Neural cell (in vitro differentiated cells): ENCODE data around the gene SLC9A3. TPM values are rescaled to one million over a fixed set of nuclear protein-coding genes. Genes with fewer than 3 reads are reported as not detected.

Experiments used
- H2AFZ ChIP-seq: fragments of 200-600, 300-800 bp; sonication (generic), shearing (Covaris generic); 2 replicates; pipeline ENCODE4 v1.6.0; 2014; ENCODE audit warnings: low read depth, mild to moderate bottlenecking, antibody characterized with exemption, low read length, moderate library complexity
- H3F3A ChIP-seq: fragments of 200-600 bp; shearing (Covaris generic); 2 replicates; pipeline ENCODE4 v1.6.1; 2016; ENCODE audit warnings: mild to moderate bottlenecking, moderate library complexity, mixed read lengths, antibody characterized with exemption, low read length; ENCODE audit not compliant: insufficient read depth, poor library complexity, severe bottlenecking
- H3K27ac ChIP-seq: fragments of 200-600, 300-800 bp; sonication (generic), shearing (Covaris generic); 2 replicates; pipeline ENCODE4 v1.5.1; 2014; ENCODE audit warnings: mild to moderate bottlenecking, low read length, moderate library complexity
- H3K27me3 ChIP-seq: fragments of 300-800, 200-600 bp; sonication (generic), shearing (Covaris generic); 2 replicates; pipeline ENCODE4 v1.6.0; 2014; ENCODE audit warnings: mild to moderate bottlenecking, low read depth, low read length, moderate library complexity; ENCODE audit not compliant: insufficient read depth
- H3K36me3 ChIP-seq: fragments of 300-800, 200-600 bp; sonication (generic), shearing (Covaris generic); 2 replicates; pipeline ENCODE4 v1.5.1; 2014; ENCODE audit warnings: mild to moderate bottlenecking, antibody characterized with exemption, low read length, moderate library complexity; ENCODE audit not compliant: insufficient read depth
- H3K4me2 ChIP-seq: fragments of 300-800, 200-600 bp; sonication (generic), shearing (Covaris generic); 2 replicates; pipeline ENCODE4 v1.6.0; 2014; ENCODE audit warnings: mild to moderate bottlenecking, low read length
- H3K4me3 ChIP-seq: fragments of 300-800, 200-600 bp; sonication (generic), shearing (Covaris generic); 2 replicates; pipeline ENCODE4 v1.5.1; 2014; ENCODE audit warnings: mild to moderate bottlenecking, low read length, moderate library complexity
- H3K79me2 ChIP-seq: fragments of 200-600 bp; shearing (Covaris generic); replicated peaks from 2 replicates; pipeline ENCODE4 v1.6.0; 2014; ENCODE audit warnings: mild to moderate bottlenecking, low read length, moderate library complexity; ENCODE audit not compliant: insufficient read depth
- H3K9ac ChIP-seq: fragments of 300-800, 200-600 bp; sonication (generic), shearing (Covaris generic); 2 replicates; pipeline ENCODE4 v1.6.1; 2016; ENCODE audit warnings: mild to moderate bottlenecking, low read length, mixed read lengths
- H3K9me2 ChIP-seq: fragments of 200-600 bp; shearing (Covaris generic); 2 replicates; pipeline ENCODE4 v1.6.1; 2016; ENCODE audit warnings: mild to moderate bottlenecking, low read length, mixed read lengths; ENCODE audit not compliant: insufficient read depth
- H3K9me3 ChIP-seq: fragments of 200-600, 300-800 bp; sonication (generic), shearing (Covaris generic); 2 replicates; pipeline ENCODE4 v1.6.1; 2016; ENCODE audit warnings: mild to moderate bottlenecking, mixed run types, low read length, moderate library complexity, mixed read lengths
- H4K20me1 ChIP-seq: fragments of 200-600 bp; shearing (Covaris generic); 2 replicates; pipeline ENCODE4 v1.6.1; 2016; ENCODE audit warnings: mild to moderate bottlenecking, mixed run types; ENCODE audit not compliant: insufficient read depth
- CTCF ChIP-seq: fragments of 450-650 bp; IDR thresholded peaks from 2 replicates; pipeline ENCODE4 v1.5.1; 2014; ENCODE audit warnings: antibody characterized with exemption, mild to moderate bottlenecking, moderate library complexity; ENCODE audit not compliant: poor library complexity, severe bottlenecking
- EP300 ChIP-seq: fragments of 450-650 bp; conservative IDR thresholded peaks from 2 replicates; pipeline ENCODE4 v1.6.1; 2014; ENCODE audit warnings: antibody characterized with exemption, mild to moderate bottlenecking, moderate library complexity; ENCODE audit not compliant: poor library complexity, severe bottlenecking
- EZH2 ChIP-seq: fragments of 200-600, 300-800 bp; shearing (Covaris generic), sonication (generic); IDR thresholded peaks from 2 replicates; pipeline ENCODE4 v1.6.1; 2014; ENCODE audit warnings: antibody characterized with exemption, low read length, borderline replicate concordance, mild to moderate bottlenecking; ENCODE audit not compliant: insufficient read depth, poor library complexity, severe bottlenecking
- MXI1 ChIP-seq: fragments of 450-650 bp; conservative IDR thresholded peaks from 2 replicates; pipeline ENCODE4 v1.6.1; 2014; ENCODE audit warnings: antibody characterized with exemption, mild to moderate bottlenecking; ENCODE audit not compliant: poor library complexity, severe bottlenecking
- POLR2AphosphoS5 ChIP-seq: IDR thresholded peaks from 2 replicates; pipeline ENCODE4 v1.6.1; 2012
- RAD21 ChIP-seq: fragments of 450-650 bp; conservative IDR thresholded peaks from 2 replicates; pipeline ENCODE4 v1.6.1; 2014; ENCODE audit warnings: antibody characterized with exemption, mild to moderate bottlenecking, moderate library complexity
- SMC3 ChIP-seq: fragments of 450-650 bp; conservative IDR thresholded peaks from 2 replicates; pipeline ENCODE4 v1.6.1; 2014; ENCODE audit warnings: antibody characterized with exemption, mild to moderate bottlenecking, moderate library complexity; ENCODE audit not compliant: poor library complexity
- TAF1 ChIP-seq: IDR thresholded peaks from 2 replicates; pipeline ENCODE4 v1.6.1; 2012; ENCODE audit warnings: low read depth
- polyA plus RNA-seq: library from polyadenylated mRNA; depleted of rRNA; stranded (reverse); fragments of >200 nt; gene quantifications from 2 replicates; pipeline ENCODE4 v1.2.3, GENCODE V29; 2014
- TF ChIP-seq, protein P1 (sequence below): IDR thresholded peaks from 2 replicates; pipeline ENCODE4 v1.6.1; 2012; ENCODE audit warnings: borderline replicate concordance

The SLC9A3 gene
- polyA plus RNA-seq, 1 donor from 2014 or later, result 4.0 TPM

DNA sequence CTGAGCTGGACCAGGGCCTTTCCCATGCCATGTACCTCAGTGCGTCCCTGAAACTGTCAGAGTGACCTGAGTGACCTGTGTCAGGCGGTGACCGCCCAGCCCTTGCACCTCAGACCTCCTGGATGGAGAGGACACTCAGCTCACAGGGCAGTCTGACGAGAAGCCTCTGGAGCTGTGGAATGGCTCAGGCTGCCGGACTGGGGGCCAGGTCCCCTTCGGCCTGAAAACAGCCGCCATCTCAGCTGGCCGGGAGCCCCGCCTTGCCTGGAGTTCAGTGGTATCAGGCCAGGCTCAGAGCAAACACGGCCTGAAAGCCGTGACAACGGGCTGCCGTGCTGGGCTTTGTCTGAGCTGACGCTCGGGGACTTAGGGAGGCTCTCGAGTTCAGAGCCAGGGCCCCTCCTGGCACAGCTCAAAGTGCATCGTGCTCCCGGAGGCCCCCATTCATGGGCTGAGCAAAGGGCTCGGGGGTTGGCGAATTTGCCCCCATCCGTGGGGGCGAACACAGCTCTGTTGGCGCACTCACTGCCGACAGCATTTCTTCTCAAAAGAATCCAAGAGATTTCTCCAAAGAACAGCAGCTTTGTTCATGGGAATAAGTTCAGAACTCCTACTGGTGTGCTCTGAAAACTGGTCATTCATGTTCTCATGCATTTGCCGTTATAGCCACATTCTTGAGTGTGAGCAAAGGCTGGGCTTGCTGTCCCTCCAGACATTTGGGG lies 8.4 kb upstream of the SLC9A3 start:
- H2AFZ ChIP-seq, result no peak overlapping the region
- H3K9me3 ChIP-seq, result no peaks in the 10 kb centered on the region
- H4K20me1 ChIP-seq, result no peaks in the 10 kb centered on the region
- TF ChIP-seq, protein P1, sequence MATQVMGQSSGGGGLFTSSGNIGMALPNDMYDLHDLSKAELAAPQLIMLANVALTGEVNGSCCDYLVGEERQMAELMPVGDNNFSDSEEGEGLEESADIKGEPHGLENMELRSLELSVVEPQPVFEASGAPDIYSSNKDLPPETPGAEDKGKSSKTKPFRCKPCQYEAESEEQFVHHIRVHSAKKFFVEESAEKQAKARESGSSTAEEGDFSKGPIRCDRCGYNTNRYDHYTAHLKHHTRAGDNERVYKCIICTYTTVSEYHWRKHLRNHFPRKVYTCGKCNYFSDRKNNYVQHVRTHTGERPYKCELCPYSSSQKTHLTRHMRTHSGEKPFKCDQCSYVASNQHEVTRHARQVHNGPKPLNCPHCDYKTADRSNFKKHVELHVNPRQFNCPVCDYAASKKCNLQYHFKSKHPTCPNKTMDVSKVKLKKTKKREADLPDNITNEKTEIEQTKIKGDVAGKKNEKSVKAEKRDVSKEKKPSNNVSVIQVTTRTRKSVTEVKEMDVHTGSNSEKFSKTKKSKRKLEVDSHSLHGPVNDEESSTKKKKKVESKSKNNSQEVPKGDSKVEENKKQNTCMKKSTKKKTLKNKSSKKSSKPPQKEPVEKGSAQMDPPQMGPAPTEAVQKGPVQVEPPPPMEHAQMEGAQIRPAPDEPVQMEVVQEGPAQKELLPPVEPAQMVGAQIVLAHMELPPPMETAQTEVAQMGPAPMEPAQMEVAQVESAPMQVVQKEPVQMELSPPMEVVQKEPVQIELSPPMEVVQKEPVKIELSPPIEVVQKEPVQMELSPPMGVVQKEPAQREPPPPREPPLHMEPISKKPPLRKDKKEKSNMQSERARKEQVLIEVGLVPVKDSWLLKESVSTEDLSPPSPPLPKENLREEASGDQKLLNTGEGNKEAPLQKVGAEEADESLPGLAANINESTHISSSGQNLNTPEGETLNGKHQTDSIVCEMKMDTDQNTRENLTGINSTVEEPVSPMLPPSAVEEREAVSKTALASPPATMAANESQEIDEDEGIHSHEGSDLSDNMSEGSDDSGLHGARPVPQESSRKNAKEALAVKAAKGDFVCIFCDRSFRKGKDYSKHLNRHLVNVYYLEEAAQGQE, result no peak
- TF ChIP-seq POLR2AphosphoS5 (no peak), TAF1 (no peak), CTCF (no peak), SMC3 (no peak), EZH2 (no peak), RAD21 (no peak), MXI1 (no peak), EP300 (no peak)
- H3K9me2 ChIP-seq, result no peaks in the 10 kb centered on the region
- no peaks in the 10 kb centered on the region for H3K36me3 ChIP-seq
- H3K4me3 ChIP-seq, result no peak overlapping the region
- no peak overlapping the region for H3K27ac ChIP-seq
- H3K79me2 ChIP-seq, result no peaks in the 10 kb centered on the region
- H3K27me3 ChIP-seq, result peaks cover 31% of the 10 kb centered on the region
- H3F3A ChIP-seq, result no peaks in the 10 kb centered on the region
- H3K9ac ChIP-seq, result no peak overlapping the region
- no peak overlapping the region for H3K4me2 ChIP-seq

- H3K27me3 ChIP-seq, result peaks cover 40% of the 10 kb centered on the region
- no peak overlapping the region for H3K27ac ChIP-seq
- no peak overlapping the region for H3K9ac ChIP-seq
- no peaks in the 10 kb centered on the region for H3K36me3 ChIP-seq
- H4K20me1 ChIP-seq, result no peaks in the 10 kb centered on the region
- no peaks in the 10 kb centered on the region for H3K79me2 ChIP-seq
- no peak overlapping the region for H3K4me3 ChIP-seq
- H3K9me2 ChIP-seq, result no peaks in the 10 kb centered on the region
- H2AFZ ChIP-seq, result no peak overlapping the region
- TF ChIP-seq SMC3 (no peak), MXI1 (no peak), TAF1 (no peak)
- no peaks in the 10 kb centered on the region for H3F3A ChIP-seq
- no peaks in the 10 kb centered on the region for H3K9me3 ChIP-seq
- H3K4me2 ChIP-seq, result no peak overlapping the region
Measured at GRCh38 chr5:531749-532315, 7.6 kb upstream of the SLC9A3 start.
